WI38 (cell line): ENCODE data around the gene MAGI1.

ENCODE experiments used
- H3K4me3 ChIP-seq: 2 replicates; pipeline ENCODE4 v1.5.1; 2011; ENCODE audit warnings: low read depth, mild to moderate bottlenecking, control low read depth, low read length
- TF ChIP-seq, protein P1 (sequence below): IDR thresholded peaks from 2 replicates; pipeline ENCODE4 v1.5.1; 2012; ENCODE audit warnings: low read depth, mild to moderate bottlenecking, control low read depth, low read length

Gene MAGI1

DNA sequence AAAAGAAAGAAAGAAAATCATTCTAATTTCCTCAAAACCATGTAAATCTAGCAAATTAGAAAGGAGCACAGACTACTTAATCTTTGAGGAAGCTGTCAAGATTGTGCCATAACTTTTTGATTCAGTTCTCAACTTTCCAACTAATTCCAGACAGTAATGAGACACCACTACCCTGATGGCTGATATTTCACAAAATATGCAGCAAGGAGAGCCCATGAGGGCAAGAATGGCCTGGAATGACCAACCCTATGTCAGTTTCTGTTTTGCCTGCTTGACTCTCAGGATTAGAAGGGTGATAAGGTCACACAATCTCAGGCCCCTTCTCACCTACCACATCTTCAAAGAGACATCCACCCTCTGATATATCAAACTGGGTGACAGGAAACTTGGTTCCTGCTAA lies 134.7 kb downstream of the MAGI1 start:
- TF ChIP-seq, protein P1, sequence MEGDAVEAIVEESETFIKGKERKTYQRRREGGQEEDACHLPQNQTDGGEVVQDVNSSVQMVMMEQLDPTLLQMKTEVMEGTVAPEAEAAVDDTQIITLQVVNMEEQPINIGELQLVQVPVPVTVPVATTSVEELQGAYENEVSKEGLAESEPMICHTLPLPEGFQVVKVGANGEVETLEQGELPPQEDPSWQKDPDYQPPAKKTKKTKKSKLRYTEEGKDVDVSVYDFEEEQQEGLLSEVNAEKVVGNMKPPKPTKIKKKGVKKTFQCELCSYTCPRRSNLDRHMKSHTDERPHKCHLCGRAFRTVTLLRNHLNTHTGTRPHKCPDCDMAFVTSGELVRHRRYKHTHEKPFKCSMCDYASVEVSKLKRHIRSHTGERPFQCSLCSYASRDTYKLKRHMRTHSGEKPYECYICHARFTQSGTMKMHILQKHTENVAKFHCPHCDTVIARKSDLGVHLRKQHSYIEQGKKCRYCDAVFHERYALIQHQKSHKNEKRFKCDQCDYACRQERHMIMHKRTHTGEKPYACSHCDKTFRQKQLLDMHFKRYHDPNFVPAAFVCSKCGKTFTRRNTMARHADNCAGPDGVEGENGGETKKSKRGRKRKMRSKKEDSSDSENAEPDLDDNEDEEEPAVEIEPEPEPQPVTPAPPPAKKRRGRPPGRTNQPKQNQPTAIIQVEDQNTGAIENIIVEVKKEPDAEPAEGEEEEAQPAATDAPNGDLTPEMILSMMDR, result no peak
- no peak overlapping the region for H3K4me3 ChIP-seq

DNA sequence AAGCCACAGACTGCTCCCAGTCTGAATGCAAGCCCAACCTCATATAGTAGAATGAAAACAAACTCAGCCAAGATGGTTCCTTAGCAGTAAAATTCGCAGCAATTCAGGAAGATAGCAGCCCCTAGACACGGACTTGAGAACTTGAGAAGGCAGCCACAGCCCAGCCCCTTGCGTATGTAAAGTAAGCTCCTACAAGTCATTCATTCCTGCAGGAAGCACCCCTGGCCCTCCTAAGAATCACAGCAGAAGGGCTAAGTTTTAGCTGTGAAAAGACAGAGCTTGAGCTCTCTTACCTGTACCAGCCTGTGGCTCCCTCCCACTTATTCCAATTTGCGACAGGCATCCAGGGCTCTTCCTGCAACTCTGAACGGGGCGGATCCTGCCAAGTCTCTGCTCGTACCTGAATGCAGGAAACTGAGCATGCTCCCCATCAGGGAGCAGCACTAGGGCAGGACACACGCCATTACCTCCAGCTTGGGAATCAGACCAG lies 136.4 kb downstream of the MAGI1 start:
- TF ChIP-seq, protein P1, result no peak
- no peak overlapping the region for H3K4me3 ChIP-seq

DNA sequence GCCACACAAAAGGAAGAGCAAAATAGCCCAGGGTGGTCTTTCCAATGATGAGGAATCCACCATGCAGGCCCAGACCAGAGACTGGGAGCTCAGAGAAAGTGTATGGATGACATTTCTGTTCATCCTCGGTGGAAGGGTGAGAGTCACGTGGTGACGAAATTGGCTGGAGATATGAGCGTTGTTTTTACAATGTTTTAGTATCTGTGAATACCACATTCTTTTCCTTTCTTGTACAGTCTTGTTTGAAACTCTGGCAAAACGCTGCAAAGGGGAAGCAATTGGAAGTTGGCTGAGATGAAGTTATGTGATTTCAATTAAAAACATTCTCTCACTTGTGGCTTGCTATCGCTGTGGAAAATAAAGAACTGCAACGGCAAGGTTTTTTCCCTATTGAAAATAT lies 137.5 kb downstream of the MAGI1 start:
- TF ChIP-seq, protein P1, result no peak
- no peak overlapping the region for H3K4me3 ChIP-seq

DNA sequence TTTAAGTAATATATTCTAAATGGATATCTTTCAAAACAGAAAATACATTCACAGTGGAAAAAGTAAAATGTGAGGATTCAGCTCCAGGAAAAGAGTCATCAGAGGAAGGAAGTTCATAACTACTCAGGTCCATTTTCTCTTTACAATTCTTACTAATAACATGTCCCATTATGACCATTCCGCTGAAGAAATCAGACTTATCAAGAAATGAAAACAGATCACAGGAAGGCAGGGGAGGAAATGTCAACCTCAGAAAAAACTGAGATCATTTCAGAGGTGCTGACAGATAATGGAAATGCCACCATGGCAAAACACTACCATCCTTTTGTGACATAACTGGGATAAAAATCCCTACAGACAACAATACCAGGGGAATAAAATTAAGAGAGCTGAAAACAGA lies 139.5 kb downstream of the MAGI1 start:
- H3K4me3 ChIP-seq, result no peak overlapping the region
- TF ChIP-seq, protein P1, result no peak

DNA sequence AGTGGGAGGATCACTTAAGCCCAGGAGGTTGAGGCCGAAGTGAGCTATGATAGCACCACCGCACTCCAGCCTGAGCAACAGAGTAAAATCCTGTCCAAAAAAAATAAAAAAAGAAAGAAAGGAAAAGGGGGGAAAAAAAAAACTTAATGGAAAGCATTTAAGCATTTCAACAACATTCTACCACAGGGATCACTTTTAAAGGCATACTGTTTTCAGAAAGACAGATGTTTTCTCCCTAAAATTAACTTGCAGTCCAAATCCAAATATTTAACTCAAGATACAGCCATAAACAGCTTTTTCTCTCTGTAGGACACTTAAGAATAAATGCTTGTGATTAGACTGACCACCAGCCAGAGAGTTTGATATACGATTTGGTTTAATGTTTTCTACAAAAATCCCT lies 141.0 kb downstream of the MAGI1 start:
- TF ChIP-seq, protein P1, result no peak
- no peak overlapping the region for H3K4me3 ChIP-seq

DNA sequence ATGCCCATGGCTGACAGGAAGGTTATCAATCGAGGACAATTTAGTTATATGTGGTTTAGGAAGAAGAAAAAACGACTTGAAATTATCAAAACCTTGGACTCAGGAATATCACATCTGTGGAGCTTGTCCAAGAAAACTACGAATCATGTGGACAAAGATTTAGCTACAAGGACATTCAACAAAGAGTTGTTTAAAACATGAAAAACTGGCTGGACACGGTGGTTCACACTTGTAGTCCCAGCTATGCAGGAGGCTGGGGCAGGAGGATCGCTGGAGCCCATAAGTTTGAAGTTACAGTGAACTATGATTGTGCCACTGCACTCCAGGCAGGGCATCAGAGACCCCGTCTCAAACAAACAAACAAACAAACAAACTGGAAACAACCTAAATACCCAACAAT lies 142.4 kb downstream of the MAGI1 start:
- TF ChIP-seq, protein P1, result no peak
- no peak overlapping the region for H3K4me3 ChIP-seq

DNA sequence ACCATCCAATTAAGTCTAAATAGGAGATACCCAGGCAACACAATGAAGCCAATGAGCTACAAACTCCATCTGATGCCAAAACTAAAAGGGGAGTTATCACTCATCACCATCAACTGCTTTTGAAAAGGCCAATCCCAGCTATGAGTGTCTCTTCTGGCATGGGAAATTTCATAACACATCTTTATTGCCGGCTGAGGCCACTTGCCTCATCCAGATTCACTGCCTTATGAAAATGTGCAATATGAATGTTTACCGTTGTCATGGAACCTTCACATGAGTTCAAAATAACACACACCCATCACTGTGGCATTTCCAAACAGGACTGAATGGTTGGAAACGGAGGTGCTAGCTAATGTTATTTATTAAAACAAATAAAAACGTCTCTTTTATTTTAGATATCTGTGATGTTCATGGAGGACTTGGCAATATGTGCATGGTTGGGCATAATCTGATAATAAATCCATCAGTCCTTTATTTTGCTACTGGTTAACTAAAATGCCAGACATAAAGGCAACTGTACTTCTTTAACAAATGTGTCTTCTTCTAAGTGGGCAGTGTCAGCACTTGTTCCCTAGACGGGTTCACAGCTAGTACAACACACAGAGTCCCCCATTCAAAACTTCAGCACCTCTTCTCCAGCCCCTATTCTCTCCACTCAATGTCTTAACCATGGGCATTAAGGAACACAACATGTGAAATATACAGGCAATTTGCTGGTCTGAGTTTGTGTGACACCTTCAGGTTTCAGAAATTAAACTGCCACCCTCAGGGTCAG lies 143.9 kb downstream of the MAGI1 start:
- no peak overlapping the region for H3K4me3 ChIP-seq
- TF ChIP-seq, protein P1, result no peak
